ENCODE results near the gene PPARG.

PPARG gene

DNA sequence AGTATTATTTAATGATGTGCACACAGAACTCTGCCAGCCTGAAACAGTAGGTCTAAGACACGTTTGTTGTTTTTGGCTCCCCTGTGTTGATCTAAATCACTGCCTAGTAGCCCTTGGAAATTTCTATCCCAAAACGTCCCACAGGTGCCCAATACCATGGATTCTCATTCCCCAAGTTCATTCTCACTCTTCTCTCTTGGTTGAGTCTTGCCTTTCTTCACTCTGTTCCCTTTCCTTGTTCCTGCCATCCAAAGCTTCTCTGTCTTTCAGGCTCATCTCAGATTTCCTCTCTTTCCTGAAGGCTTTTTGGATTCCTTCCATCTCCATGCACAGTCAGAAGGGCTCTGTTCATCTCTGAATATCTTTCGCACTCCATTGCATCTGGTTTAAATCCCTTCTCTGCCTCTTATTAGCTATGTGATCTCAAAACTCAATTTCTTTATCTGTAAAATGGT lies 54.2 kb downstream of the PPARG start:
- DNase-seq (ENCODE audit: low read depth in 3 of 3): no peak

DNA sequence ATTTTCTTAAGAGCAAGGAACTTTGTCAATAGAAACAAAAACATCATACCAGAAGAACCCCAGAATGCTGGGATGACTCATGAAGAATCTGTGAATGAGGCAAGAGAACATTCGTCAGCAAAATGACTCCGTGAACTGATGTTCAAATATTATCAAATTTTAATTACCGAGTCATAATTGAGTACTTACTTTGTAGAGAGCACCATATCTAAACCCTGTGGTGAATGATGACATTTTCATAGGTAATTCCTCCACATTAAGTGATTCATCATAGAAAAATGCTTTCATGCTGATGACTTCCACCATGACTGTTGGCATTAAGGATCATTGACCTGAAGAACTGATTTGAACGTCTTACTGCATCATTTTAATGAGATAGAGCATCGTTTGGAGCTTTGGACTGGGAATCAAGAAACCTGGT lies 56.3 kb downstream of the PPARG start:
- DNase-seq (ENCODE audit: low read depth in 3 of 3): no peak

DNA sequence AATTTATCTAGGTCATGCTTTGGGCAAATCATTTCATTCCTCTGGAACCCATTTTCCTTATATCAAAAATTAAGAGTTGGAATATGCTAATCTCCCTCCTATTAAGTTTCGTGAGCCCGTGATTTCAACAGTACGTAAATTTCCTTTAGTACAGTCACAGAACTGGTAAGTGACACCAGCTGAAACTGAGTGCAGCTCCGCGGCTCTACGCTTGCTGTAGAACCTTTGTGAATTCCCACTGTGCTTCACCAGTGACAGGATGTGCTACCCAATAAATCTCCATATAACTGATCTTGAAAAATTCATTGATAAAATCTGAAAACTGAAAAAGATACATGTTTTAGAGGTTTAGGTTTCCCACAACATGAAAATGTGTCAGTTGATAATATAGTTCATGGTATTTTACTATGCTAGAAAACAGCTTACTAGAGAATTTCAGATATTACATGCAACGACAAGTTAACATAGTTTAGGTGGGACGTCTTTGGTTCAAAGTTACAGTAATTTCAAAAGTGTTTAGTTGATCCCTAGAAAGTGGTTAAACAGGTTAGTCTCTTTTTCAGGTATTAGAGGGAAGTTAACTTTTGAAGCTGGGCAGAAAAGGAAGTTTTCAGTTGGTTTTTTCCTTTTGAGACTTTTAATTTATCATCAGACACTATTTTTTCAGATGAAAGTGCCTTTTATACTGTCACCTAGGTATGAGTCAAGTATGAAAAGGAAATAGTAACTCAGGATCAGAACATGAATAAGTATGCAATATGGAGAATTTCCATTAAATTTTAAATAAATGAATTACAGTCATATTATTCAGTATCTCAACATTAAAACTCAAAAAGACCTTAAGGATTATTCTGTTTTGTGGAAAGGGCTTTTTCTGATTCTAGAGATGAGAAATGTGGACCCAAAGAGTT lies 57.0 kb downstream of the PPARG start:
- no peak for DNase-seq (ENCODE audit: low read depth in 3 of 3)

- DNase-seq (ENCODE audit: low read depth in 3 of 3): no peak
These were observed 58.4 kb downstream of the PPARG start for GRCh38 chr3:12347301-12347700.

- no peak for DNase-seq (ENCODE audit: low read depth in 3 of 3)
These were observed 61.3 kb downstream of the PPARG start for GRCh38 chr3:12349895-12350811.

GRCh38 chr3:12351145-12351544 lies 62.3 kb downstream of the PPARG start:
- DNase-seq (ENCODE audit: low read depth in 3 of 3): no peak

GRCh38 chr3:12352253-12352652 lies 63.4 kb downstream of the PPARG start:
- no peak for DNase-seq (ENCODE audit: low read depth in 3 of 3)

- no peak for DNase-seq (ENCODE audit: low read depth in 3 of 3)
These were observed 63.9 kb downstream of the PPARG start for GRCh38 chr3:12352755-12353154.

DNA sequence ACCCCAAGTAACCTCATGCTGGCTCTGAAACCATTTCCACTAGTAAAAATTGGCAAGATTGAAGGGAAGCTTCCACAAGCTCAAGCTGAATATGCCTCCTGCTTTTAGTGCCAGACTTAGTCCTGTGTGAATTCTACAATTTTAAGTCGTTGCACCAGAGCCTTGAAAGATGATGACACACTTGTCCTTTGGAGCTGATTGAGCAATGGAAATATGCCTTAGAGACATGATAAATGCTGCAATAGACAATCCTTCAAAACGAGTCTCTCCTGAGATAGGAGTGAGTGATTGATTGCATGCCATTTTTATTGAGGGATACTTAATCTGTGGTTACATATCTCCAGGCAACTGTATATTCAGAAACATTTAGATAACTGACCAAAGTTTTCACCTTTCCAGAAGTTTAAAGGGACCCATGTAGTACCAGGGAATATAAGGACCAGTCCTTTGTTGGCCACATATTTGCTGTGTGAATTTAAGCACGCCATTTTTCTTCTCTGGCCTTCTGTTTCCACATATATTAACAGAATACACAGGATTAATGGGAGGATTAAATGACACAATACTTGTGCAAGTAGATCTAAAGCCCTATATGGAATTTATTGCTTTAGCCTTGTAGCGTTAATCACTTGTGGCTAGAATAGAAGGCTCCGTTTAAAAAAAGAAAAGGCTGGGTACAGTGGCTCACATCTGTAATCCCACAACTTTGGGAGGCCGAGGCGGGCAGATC lies 65.1 kb downstream of the PPARG start:
- DNase-seq (ENCODE audit: low read depth in 3 of 3): no peak

- no peak for DNase-seq (ENCODE audit: low read depth in 3 of 3)
These were observed 67.3 kb downstream of the PPARG start for GRCh38 chr3:12356175-12356574.

DNA sequence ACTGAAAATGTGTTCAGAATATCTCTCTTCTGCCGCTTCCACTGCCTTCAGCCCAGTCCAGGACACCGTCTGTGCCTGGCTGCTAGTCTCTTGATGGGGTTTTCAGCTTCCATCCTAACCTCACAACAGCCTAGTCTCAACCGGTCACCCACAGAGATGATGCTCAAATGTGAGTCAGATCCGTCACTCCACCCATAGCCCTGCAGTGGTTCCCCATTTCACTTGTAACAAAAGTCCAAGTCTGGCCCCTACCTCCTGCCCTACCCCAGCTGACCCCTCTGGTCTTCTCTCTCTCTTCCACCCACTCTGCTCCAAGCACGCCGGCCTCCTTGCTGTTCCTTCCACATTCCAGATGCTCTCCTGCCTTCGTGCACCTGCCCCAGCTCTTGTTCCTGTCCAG lies 68.1 kb downstream of the PPARG start:
- no peak for DNase-seq (ENCODE audit: low read depth in 3 of 3)

- no peak for DNase-seq (ENCODE audit: low read depth in 3 of 3)
These were observed 68.6 kb downstream of the PPARG start for GRCh38 chr3:12357456-12357855.

DNA sequence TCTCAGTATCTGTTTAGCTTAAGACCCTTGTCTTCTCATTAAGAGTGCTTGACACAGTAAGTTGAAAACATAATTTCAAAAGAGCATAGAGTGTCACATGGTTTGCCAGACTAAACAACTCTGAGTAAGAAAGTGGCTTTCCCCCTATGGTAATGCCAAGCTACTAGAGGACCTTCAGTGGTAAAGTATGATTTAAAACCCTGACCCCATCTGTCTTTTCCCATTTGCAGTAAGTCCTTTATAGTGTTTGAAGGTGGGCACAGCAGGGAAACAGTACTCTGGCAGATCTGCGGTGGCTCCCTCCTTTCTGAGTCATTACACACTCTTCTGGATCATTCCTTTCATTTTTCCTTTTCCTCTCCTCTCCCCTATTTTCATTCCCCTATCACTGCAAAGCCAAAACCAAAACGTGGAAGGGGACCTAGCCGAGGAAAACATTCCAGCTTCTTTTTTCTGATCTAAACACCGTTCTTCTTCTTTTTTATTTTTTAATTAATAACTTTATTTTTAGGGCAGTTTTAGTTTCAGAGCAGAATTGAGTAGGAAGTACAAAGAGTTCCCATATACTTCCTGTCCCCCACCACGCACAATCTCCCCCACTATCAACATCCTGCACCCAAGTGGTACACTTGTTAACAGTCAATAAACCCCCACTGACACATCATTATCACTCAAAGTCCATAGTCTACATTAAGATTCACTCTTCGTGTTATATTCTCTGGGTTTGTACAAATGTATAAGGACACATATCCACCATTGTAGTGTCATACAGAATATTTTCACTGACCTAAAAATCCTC lies 74.7 kb downstream of the PPARG start:
- DNase-seq (ENCODE audit: low read depth in 3 of 3): no peak

- no peak for DNase-seq (ENCODE audit: low read depth in 3 of 3)
These were observed 78.5 kb downstream of the PPARG start for GRCh38 chr3:12367346-12367745.

DNA sequence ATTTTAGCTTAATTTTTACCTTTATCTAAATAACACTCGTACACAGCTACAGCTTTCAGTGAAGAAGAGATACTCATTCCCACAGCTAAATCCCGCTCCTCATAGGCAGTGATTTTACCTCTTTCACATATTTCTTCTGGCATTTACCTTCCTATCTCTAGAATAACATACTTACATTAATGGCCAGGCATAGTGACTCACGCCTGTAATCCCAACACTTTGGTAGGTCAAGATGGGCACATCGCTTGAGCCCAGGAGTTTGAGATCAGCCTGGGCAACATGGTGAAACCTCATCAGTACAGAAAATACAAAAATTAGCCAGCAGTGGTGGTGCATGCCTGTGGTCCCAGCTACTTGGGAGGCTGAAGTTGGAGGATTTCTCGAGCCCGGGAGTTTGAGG lies 80.2 kb downstream of the PPARG start:
- DNase-seq (ENCODE audit: low read depth in 3 of 3): no peak

DNA sequence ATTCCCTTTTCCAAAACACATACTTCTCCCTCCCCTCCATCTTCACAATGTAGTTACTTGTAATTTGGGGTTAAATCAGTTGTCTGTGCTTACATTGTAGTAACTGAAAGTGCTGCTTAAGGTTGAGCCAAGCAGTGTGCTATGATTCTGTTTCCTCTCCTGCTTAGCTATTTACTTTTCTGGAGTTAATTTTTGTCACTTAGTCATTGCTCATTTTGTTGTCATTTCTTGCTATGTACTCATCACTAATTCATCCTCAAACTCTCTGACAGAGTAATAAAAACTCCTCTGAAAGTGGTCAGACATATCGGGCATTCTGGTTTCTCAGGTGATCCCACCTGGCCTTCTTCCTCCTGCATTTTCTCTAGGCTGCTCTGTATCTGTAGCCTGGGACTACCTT lies 80.7 kb downstream of the PPARG start:
- DNase-seq (ENCODE audit: low read depth in 3 of 3): no peak

- DNase-seq (ENCODE audit: low read depth in 3 of 3): no peak
These were observed 81.9 kb downstream of the PPARG start for GRCh38 chr3:12370758-12371157.

GRCh38 chr3:12371525-12372140 lies 82.8 kb downstream of the PPARG start:
- no peak for DNase-seq (ENCODE audit: low read depth in 3 of 3)

- no peak for DNase-seq (ENCODE audit: low read depth in 3 of 3)
These were observed 83.9 kb downstream of the PPARG start for GRCh38 chr3:12372741-12373280.

DNA sequence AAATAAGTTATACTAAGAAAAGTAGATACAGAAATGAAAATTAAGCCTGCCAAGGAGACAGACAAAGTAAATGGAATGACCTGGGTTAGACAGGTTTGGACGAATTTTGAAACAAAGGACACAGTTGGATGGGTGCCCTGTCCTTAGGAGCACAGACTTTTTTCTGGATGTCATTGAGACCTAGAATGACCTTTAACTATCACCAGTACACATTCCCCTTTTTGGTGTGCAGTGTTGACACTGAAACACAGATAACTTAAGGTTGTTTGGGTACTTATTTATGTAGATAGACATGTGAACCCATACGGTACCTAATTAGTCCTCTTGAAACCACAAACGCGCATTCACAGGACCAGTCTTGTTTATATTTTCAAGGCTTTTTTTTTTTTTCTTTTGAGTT lies 86.7 kb downstream of the PPARG start:
- no peak for DNase-seq (ENCODE audit: low read depth in 3 of 3)
